HFF-Myc (cell line): ENCODE measurements around the gene KCND3.

Experiments
- DNase-seq: peaks from one replicate; pipeline ENCODE4 v3.0.0-alpha.2; 2011; ENCODE audit warnings: low read depth; ENCODE audit errors: extremely low read depth
- H3K4me3 ChIP-seq: replicated peaks from 2 replicates; pipeline ENCODE4 v1.5.1; 2011; ENCODE audit warnings: low read depth, mild to moderate bottlenecking, control low read depth, low read length
- TF ChIP-seq, protein P1 (sequence below): IDR thresholded peaks from 2 replicates; pipeline ENCODE4 v1.5.1; 2012; ENCODE audit warnings: mild to moderate bottlenecking, low read depth, low read length, control low read depth; ENCODE audit errors: missing control alignments

Gene KCND3

DNA sequence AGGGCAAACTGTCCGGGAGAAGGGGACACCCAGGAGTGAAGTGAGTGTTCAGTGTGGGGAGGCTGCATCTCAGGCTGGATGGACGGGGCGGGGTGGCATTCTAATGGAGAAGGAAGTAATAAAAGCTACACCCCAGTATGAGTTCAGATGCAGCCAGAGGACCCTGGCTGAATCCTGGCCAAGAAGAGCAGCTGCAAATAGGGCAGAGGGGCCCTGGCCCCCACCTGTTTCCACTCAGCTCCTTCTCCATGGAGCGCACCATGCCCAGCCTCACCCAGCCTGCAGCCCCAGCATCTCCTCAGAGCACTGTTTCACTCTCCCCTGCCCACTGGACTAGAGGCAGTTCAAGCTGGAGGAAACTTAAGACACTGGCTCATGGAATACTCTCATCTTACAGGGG is 46.4 kb downstream of the KCND3 start:
- TF ChIP-seq, protein P1, sequence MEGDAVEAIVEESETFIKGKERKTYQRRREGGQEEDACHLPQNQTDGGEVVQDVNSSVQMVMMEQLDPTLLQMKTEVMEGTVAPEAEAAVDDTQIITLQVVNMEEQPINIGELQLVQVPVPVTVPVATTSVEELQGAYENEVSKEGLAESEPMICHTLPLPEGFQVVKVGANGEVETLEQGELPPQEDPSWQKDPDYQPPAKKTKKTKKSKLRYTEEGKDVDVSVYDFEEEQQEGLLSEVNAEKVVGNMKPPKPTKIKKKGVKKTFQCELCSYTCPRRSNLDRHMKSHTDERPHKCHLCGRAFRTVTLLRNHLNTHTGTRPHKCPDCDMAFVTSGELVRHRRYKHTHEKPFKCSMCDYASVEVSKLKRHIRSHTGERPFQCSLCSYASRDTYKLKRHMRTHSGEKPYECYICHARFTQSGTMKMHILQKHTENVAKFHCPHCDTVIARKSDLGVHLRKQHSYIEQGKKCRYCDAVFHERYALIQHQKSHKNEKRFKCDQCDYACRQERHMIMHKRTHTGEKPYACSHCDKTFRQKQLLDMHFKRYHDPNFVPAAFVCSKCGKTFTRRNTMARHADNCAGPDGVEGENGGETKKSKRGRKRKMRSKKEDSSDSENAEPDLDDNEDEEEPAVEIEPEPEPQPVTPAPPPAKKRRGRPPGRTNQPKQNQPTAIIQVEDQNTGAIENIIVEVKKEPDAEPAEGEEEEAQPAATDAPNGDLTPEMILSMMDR: no peak
- H3K4me3 ChIP-seq: no peak overlapping the region
- DNase-seq: no peak

DNA sequence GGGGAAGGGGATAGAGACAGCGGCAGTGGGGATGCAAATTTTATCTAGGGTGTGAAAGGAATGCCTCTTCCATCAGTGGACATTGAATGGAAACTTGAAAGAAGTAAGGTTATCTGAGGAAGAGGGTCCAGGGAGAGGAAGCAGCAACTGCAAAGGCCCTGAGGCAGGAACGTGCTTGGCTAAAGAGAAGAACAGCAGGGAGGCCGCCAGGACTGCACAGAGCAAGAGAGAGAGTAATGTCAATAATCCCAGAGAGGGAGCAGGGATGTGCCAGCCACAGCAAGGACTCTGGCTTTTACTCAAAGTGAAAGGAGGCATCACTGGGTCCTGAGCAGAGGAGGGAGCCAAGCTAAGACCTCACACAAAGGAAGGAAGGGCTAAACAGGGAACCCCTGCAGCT is 50.9 kb downstream of the KCND3 start:
- DNase-seq: no peak
- no peak overlapping the region for H3K4me3 ChIP-seq
- TF ChIP-seq, protein P1: no peak

- no peak for DNase-seq
- no peak overlapping the region for H3K4me3 ChIP-seq
- TF ChIP-seq, protein P1: no peak
Observed at GRCh38 chr1:111938123-111938522, 51.3 kb downstream of the KCND3 start.

DNA sequence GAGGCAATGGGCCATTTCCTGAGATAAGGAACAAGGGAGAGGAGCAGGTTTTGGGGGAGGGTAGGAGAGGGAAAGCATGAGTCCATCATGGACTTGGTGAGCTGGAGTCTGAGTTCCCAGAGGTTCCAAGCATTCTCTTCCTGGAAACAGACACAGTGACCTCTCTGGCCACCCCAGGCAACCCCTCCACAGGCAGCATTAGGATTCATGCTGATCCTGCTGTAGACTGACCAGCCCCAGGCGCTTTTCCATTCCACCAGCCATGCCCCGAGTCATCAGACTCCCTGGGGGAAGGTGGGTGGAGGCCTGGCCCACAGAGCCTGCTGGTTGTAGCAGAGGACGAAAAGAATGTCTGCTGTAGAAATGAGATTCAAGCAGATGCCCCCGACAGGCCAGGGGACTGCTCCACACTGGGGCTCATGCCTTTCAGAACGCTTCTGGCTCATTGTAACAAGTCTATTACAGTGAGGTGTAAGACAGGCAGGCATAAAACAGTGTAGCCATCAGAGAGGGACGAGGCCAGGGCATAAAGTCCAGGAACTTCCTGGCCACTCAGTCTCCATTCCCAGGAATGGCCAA is 52.2 kb downstream of the KCND3 start:
- no peak overlapping the region for H3K4me3 ChIP-seq
- no peak for DNase-seq
- TF ChIP-seq, protein P1: no peak

DNA sequence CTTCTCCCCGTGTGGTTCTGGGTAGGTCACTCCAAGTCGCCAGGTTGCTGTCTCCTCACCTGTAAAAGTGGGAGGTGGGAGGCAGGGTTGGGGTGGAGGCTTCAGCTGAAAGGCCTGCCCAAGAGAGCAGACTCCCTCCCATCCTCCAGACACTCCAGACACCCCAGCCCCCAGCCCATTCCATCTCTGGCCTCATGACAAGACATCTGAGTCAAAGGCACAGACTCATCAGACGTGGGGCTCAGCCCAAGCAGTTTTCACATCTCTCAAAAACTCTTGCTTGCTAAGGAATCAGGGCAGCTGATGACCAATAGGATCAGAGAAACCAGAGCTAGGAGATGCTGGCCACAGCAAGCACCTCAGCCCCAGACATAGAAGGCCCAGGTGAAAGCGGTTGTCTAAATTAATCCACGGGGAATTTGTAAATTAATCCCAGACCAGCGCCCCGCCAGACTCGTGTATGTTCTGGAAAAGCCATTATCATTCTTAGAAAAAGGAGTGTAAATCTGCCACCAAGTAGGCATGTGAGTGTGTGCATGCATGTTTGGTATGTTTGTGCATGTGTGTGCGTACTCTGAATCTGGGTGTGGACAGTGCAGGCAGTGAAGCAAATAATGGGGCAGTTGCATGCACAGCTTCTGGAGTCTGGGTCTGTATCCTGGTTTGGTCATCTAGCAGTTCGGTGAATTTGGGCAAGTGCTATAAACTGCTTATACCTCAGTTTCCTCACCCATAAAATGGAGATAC is 55.2 kb downstream of the KCND3 start:
- TF ChIP-seq, protein P1: no peak

GRCh38 chr1:111930356-111930755 is 59.1 kb downstream of the KCND3 start:
- DNase-seq: no peak
- H3K4me3 ChIP-seq: no peak overlapping the region
- TF ChIP-seq, protein P1: no peak

More for the DNA sequence above, 55.2 kb downstream of the KCND3 start:
- no peak overlapping the region for H3K4me3 ChIP-seq
- DNase-seq: no peak
